Tibial artery (tissue), 4 donors: ENCODE data around the gene PTPRJ.

Experiments used
- DNase-seq, 2 donors: peaks; one replicate each; pipeline ENCODE4 v3.0.0-alpha.2; 2019
- H3K27ac ChIP-seq, 2 donors: fragments of 200-600 bp; sonication (generic) in 1 of 2; 1 replicate in 1 of 2; 2 replicates in 1 of 2; pipeline ENCODE4 v1.5.1; 2018 to 2019; ENCODE audit warnings: mild to moderate bottlenecking in 1 of 2
- H3K27me3 ChIP-seq, 2 donors: fragments of 200-600 bp; sonication (generic) in 1 of 2; one replicate each; pipeline versions ENCODE4 v1.5.1 to v1.6.0; 2016 to 2019
- H3K36me3 ChIP-seq, 3 donors: fragments of 200-600 bp; sonication (generic) in 2 of 3; one replicate each; pipeline ENCODE4 v1.5.1; 2016 to 2019; ENCODE audit warnings: mild to moderate bottlenecking in 2 of 3
- H3K4me1 ChIP-seq, 4 donors: fragments of 200-600 bp; sonication (generic) in 2 of 4; 1 replicate in 3 of 4; 2 replicates in 1 of 4; pipeline ENCODE4 v1.5.1; 2016 to 2019
- H3K4me3 ChIP-seq, 2 donors: fragments of 200-600 bp; sonication (generic) in 1 of 2; 1 replicate in 1 of 2; 2 replicates in 1 of 2; pipeline ENCODE4 v1.5.1; 2018 to 2019; ENCODE audit warnings: mild to moderate bottlenecking in 2 of 2
- H3K9me3 ChIP-seq, 3 donors: fragments of 200-600 bp; sonication (generic) in 1 of 3; one replicate each; pipeline ENCODE4 v1.5.1; 2016 to 2019
- intact Hi-C: fragments of 100-400 bp; cut with DNase I; formaldehyde crosslinking; loops from one replicate; pipeline ENCODE4 v1.15.0; 2023; ENCODE audit warnings: low total_unique reads
- TF ChIP-seq, protein P1 (sequence below), 2 experiments: fragments of 200-600 bp in 1 of 2; fragments of 450-650 bp in 1 of 2; IDR thresholded peaks; one replicate each; pipeline ENCODE4 v1.5.1; 2017 to 2019; ENCODE audit warnings: antibody characterized with exemption in 2 of 2, mild to moderate bottlenecking in 1 of 2, moderate library complexity in 1 of 2

PTPRJ gene

DNA sequence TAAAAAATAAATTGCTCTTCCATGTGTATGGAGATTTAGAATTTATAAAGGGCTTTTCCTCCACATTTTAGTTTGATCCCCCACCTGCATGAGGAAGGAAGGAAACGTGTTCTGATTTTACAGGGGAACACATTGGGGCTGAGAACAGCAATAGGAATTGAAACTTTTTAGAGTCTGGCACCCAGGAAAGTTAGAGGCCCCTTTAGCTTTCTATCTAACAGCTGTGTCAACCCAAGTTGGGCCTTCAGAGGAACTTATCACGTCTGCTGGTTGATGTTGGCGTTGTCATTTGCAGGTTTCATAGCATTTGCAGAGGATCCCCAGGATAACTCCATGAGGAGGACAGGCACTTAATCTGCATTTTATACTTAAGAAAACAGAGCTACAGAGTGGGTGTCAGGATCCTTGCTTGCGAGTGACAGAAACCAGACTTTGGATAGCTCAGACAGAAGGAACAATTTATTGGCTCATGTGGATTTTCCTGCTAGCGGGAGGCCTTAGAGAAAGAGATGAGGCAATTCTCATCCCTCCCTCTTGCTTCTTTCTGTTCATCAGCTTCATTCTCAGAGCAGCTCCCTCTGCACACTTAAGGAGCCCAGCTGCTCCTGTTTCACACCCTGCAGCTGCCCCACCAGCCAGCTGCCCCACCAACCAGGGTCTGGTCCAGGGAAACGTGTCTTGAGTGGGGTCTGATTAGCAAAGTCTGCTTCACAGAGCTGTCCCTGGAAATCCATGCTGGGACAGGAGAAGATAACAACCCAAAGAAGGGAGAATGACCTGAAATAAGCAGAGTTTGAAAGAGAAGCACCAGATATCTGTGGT is 143.8 kb downstream of the PTPRJ start:
- Histone ChIP-seq H3K9me3 (no peaks in the 10 kb centered on the region), H3K27me3 (no peaks in the 10 kb centered on the region), H3K36me3 (peaks cover 0 to 40% (median 23%) of the 10 kb centered on the region in 3 donors), H3K4me3 (no peak overlapping the region), H3K27ac (no peak overlapping the region), H3K4me1 (no peaks in the 10 kb centered on the region)
- TF ChIP-seq, protein P1, sequence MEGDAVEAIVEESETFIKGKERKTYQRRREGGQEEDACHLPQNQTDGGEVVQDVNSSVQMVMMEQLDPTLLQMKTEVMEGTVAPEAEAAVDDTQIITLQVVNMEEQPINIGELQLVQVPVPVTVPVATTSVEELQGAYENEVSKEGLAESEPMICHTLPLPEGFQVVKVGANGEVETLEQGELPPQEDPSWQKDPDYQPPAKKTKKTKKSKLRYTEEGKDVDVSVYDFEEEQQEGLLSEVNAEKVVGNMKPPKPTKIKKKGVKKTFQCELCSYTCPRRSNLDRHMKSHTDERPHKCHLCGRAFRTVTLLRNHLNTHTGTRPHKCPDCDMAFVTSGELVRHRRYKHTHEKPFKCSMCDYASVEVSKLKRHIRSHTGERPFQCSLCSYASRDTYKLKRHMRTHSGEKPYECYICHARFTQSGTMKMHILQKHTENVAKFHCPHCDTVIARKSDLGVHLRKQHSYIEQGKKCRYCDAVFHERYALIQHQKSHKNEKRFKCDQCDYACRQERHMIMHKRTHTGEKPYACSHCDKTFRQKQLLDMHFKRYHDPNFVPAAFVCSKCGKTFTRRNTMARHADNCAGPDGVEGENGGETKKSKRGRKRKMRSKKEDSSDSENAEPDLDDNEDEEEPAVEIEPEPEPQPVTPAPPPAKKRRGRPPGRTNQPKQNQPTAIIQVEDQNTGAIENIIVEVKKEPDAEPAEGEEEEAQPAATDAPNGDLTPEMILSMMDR (IDR thresholded peaks at IDR 0.05) = no peak
- intact Hi-C loops = loop anchor here (2.0 kb wide), 1 partner anchor 35 kb away; no protein-coding TSS in a partner anchor
- no peak for DNase-seq

DNA sequence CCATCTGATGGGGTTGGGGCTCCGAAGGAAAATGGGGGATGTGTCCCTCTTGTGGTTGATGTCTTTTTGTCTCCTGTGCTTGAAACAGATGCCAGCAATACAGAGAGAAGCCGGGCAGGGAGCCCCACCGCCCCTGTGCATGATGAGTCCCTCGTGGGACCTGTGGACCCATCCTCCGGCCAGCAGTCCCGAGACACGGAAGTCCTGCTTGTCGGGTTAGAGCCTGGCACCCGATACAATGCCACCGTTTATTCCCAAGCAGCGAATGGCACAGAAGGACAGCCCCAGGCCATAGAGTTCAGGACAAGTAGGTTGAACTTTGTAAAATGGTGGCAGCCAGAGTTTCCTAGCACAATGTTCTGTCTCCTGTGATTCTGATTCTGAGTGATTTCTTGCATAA is 144.5 kb downstream of the PTPRJ start:
- no peaks in the 10 kb centered on the region for H3K27me3 ChIP-seq
- no peak overlapping the region for H3K27ac ChIP-seq
- H3K9me3 ChIP-seq = no peaks in the 10 kb centered on the region
- TF ChIP-seq, protein P1 (IDR thresholded peaks at IDR 0.05) = no peak
- intact Hi-C loops = loop anchor here (2.0 kb wide), 1 partner anchor 36 kb away; no protein-coding TSS in a partner anchor
- H3K4me3 ChIP-seq = no peak overlapping the region
- DNase-seq = no peak
- no peaks in the 10 kb centered on the region for H3K4me1 ChIP-seq
- H3K36me3 ChIP-seq = peaks cover 0 to 48% (median 23%) of the 10 kb centered on the region in 3 donors

DNA sequence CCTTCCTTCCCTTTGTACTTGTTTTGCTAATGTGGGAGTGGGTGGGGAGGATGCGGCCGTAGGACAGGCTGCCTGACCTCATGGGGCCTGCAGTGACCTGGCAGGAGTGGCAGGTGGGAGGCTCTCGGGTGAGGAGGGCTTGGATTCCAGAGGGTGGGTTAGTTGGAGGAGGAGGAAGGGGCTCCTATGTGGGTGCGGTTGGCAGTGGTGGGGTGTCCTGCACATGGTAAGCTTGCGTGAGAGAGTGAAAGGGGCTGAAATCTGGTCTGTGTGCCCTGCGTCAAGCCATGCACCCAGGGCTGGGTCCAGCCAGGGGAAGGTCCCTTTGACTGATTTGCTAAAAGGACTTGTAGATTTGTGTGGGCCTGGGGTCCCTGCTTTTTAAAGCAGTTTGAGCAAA is 145.5 kb downstream of the PTPRJ start:
- TF ChIP-seq, protein P1 (IDR thresholded peaks at IDR 0.05) = no peak
- intact Hi-C loops = loop anchor here (2.0 kb wide), 1 partner anchor 37 kb away; no protein-coding TSS in a partner anchor
- Histone ChIP-seq H3K36me3 (peaks cover 0 to 55% (median 23%) of the 10 kb centered on the region in 3 donors), H3K4me1 (no peaks in the 10 kb centered on the region), H3K27me3 (no peaks in the 10 kb centered on the region), H3K4me3 (no peak overlapping the region), H3K27ac (no peak overlapping the region), H3K9me3 (no peaks in the 10 kb centered on the region)
- no peak for DNase-seq

DNA sequence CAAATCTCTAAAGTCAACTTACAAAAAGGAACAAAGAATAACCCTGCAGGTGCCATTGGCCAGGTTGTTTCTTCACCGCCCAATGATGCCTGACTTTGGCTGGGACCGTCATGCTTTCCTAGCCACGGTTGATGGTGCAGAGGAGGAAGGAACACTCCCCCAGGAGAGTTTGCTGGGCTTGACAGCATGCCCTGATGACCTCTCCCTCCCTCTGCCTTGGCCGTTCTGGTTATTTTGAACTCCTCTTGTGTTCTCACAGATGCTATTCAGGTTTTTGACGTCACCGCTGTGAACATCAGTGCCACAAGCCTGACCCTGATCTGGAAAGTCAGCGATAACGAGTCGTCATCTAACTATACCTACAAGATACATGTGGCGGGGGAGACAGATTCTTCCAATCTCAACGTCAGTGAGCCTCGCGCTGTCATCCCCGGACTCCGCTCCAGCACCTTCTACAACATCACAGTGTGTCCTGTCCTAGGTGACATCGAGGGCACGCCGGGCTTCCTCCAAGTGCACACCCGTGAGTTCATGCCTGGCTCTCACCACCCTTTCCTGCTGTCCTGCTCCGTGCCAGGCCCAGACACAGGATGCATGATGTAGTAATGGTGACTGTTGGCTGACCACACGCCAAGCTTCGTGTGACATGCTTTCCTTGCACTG is 147.3 kb downstream of the PTPRJ start:
- Histone ChIP-seq H3K9me3 (no peaks in the 10 kb centered on the region), H3K27ac (no peak overlapping the region), H3K4me1 (no peaks in the 10 kb centered on the region), H3K4me3 (no peak overlapping the region), H3K27me3 (no peaks in the 10 kb centered on the region), H3K36me3 (peaks cover 0 to 55% (median 28%) of the 10 kb centered on the region in 3 donors)
- no peak for DNase-seq
- intact Hi-C loops = no loop called here
- TF ChIP-seq, protein P1 (IDR thresholded peaks at IDR 0.05) = no peak

DNA sequence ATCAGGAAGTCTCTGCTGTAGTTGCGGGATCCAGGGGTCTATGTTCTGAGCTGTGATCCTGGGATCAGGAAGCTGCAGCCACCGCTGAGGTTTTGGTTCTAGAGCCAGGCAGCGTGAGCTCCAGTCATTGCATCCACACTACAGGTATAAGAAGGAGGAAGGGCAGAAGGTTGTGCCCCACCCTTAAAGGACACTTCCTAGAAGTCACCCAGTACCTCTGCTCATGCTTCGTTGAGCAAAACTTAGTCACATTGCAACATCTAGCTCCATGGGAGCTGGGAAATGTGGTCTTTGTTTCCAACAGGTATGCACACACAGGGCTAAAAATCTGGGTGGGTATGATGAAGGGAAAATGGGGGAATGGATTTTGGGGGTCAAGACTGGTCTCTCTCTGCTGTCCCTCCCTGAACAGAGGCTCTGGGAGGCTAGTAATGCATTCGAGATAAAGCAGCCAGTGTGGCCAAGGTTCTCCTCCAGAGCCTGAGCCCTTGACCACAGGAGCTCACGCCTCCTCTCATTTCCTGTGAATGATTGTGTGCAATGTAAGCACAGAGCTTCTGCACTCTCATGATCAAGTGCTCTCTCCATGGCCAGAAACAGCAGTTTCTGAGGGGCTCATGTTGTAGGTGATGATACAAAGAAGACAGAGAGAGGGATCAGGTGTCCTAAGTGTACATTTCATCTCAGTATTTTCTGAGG is 149.5 kb downstream of the PTPRJ start:
- no peaks in the 10 kb centered on the region for H3K4me1 ChIP-seq
- no peak overlapping the region for H3K4me3 ChIP-seq
- no peaks in the 10 kb centered on the region for H3K27me3 ChIP-seq
- no peaks in the 10 kb centered on the region for H3K9me3 ChIP-seq
- TF ChIP-seq, protein P1 (IDR thresholded peaks at IDR 0.05) = no peak
- DNase-seq = no peak
- H3K27ac ChIP-seq = no peak overlapping the region
- intact Hi-C loops = no loop called here
- H3K36me3 ChIP-seq = peaks cover 0 to 45% (median 17%) of the 10 kb centered on the region in 3 donors
